H1 (cell line): ENCODE results near the gene POLR1D.

Experiments used
- CTCF ChIP-seq, 3 experiments: IDR thresholded peaks; 1 replicate in 2 of 3; 2 replicates in 1 of 3; pipeline versions ENCODE4 v1.5.1 to v1.6.1; 2011; ENCODE audit warnings: low read length in 3 of 3, mild to moderate bottlenecking in 3 of 3, inconsistent platforms in 2 of 3, low read depth in 1 of 3, moderate library complexity in 1 of 3; ENCODE audit not compliant: insufficient read depth in 1 of 3; ENCODE audit errors: control extremely low read depth in 1 of 3
- EZH2 ChIP-seq: fragments of 200-600 bp; sonication (generic); IDR thresholded peaks from 2 replicates; pipeline ENCODE4 v1.7.1; 2012; ENCODE audit warnings: low read depth, mild to moderate bottlenecking, moderate library complexity, low read length, inconsistent platforms; ENCODE audit not compliant: severe bottlenecking
- HDAC6 ChIP-seq: IDR thresholded peaks from one replicate; pipeline ENCODE4 v1.7.1; 2012; ENCODE audit warnings: low read depth, mild to moderate bottlenecking, inconsistent platforms, low read length, moderate library complexity
- KDM1A ChIP-seq: fragments of 200-600, 300-600 bp; sonication (generic); IDR thresholded peaks from 2 replicates; pipeline ENCODE4 v1.7.1; 2016; ENCODE audit warnings: mild to moderate bottlenecking, low read length, borderline replicate concordance
- POLR2A ChIP-seq, 2 experiments: IDR thresholded peaks; 1 replicate in 1 of 2; 2 replicates in 1 of 2; pipeline ENCODE4 v1.6.1; 2011; ENCODE audit warnings: low read depth in 2 of 2, low read length in 2 of 2, mild to moderate bottlenecking in 2 of 2; ENCODE audit errors: control extremely low read depth in 1 of 2
- SRF ChIP-seq: IDR thresholded peaks from 2 replicates; pipeline ENCODE4 v1.6.1; 2011; ENCODE audit warnings: mild to moderate bottlenecking, low read depth, low read length, moderate library complexity
- TCF12 ChIP-seq: IDR thresholded peaks from 2 replicates; pipeline ENCODE4 v1.6.1; 2011; ENCODE audit warnings: low read depth, mild to moderate bottlenecking, low read length

- no peak for TF ChIP-seq POLR2A (IDR thresholded peaks at IDR 0.05; ENCODE audit: control extremely low read depth in 1 of 2, low read depth in 2 of 2, low read length in 2 of 2)
- TF ChIP-seq EZH2: no peak
- no peak for TF ChIP-seq TCF12
- TF ChIP-seq KDM1A: no peak
- TF ChIP-seq CTCF (IDR thresholded peaks at IDR 0.05; ENCODE audit: control extremely low read depth in 1 of 3, insufficient read depth in 1 of 3, low read depth in 1 of 3, low read length in 3 of 3): no peak
- no peak for TF ChIP-seq SRF
- no peak for TF ChIP-seq HDAC6
Measured at GRCh38 chr13:27601208-27601607, 20.5 kb upstream of the POLR1D start.
